Measurements from ENCODE around the gene IL17RC.
"Not testable (repeated sequence)": the region's sequence is repeated elsewhere in the genome, so short reads cannot be mapped to it uniquely, and the experiment has no call there.

Gene IL17RC

DNA sequence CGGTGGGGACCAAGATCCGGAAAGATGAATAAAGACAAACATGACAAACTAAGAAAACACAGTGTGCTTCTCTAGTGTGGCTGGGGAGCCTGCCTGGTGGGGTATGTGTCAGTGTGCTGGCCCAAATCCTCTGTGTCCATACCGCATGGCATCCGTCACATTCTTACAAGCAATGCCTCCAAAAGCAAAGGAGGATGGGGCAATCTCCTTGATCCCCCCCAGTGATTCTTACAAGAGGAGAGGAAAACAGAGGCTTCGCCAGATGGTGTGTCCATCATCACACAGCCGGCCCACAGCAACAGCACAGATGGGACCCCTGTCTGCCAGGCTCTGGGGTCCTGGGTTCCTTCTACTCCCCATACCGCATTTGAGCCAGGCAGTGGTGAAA is 558 bp upstream of the IL17RC start:
- DNase-seq, result no peak

- no peak for DNase-seq
Measured at GRCh38 chr3:9917820-9918219, 922 bp downstream of the IL17RC start.

DNA sequence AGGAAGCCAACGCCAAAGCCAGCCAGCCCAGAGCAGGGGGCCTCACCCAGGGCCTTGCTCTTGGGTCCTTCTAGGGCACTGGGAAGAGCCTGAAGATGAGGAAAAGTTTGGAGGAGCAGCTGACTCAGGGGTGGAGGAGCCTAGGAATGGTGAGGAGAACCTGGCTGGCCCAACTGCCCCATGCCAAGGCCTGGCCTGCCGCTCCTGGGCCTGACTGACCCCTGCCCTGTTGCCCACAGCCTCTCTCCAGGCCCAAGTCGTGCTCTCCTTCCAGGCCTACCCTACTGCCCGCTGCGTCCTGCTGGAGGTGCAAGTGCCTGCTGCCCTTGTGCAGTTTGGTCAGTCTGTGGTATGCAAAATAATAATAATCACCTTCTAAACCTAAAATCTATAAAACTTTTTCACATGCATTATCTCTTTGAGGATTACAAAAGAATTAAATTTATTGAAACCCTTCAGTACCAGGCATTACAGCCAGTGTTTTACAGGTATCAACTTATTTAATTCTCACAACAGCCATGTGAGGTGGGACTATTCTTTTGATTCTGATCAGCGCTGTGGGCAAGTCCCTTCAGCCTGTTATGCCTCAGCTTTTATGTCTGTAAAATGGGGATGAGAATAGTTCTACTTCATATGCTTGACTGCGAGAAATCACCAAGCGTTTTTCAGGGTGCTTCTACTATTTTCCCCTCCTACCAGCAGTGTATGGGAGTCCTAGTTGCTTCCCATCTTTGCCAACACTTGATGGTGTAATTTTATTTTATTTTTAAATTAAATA is 1.6 kb downstream of the IL17RC start:
- DNase-seq, result no peak

GRCh38 chr3:9928158-9928557 is 11.3 kb downstream of the IL17RC start:
- DNase-seq, result no peak

GRCh38 chr3:9930804-9931418 is 14.0 kb downstream of the IL17RC start:
- DNase-seq, result no peak

DNA sequence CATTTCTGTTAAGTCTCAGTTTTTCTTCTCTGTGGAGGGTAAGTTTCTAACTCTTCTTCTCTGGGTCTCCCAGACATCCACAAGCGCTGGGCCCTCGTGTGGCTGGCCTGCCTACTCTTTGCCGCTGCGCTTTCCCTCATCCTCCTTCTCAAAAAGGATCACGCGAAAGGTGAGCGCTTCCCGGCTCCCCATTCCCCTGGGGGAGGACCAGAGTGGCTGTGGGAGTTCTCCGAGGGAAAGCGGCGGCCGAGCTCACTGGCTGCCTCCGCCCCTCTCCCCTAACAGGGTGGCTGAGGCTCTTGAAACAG is 15.6 kb downstream of the IL17RC start:
- no peak for DNase-seq

- DNase-seq, result peak; percentile 26
Measured at GRCh38 chr3:9932843-9933560, 16.1 kb downstream of the IL17RC start.

GRCh38 chr3:9933561-9934234 is 16.8 kb downstream of the IL17RC start, which contains the start of gene CRELD1:
Gene CRELD1 (plus strand): TSS chr3:9933834. CDS start chr3:9934439, 605 bp downstream.
- peak; percentile 74 for DNase-seq

DNA sequence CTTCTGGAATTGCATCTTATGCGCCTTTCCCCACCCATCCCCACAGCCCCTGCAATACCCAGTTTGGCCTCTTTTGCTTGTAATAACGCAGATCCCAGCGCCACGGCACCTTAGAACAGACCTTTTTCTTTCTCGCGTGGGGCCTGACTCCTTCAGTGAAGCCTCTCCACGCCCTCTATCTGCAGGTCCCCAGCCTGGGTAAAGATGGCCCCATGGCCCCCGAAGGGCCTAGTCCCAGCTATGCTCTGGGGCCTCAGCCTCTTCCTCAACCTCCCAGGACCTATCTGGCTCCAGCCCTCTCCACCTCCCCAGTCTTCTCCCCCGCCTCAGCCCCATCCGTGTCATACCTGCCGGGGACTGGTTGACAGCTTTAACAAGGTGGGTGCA is 17.3 kb downstream of the IL17RC start:
- DNase-seq, result no peak

GRCh38 chr3:9934993-9935392 is 18.1 kb downstream of the IL17RC start:
- no peak for DNase-seq

DNA sequence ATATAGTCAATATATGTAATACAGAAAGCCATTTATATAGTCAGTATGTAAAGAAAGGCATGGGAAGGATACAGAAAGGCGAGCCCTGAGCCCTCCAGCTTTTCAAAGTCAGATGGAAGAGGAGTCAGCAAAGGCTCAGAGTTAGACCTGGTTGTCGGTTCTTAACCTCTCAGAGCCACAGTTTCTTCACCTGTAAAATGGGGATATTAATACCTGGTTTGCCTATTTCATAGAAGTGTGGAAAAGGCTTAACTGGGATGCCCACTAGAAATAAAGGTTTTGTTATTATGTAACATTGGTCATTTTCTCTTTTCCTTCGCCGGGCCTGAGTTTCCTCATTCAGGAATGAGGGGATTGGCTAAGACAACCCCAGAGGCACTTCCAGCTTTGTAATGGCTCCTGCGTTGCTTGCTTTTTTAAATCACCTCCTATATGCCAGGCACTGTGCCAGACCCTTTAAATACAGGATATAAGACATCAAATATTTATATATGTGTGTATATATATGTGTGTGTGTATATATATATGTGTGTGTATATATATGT is 19.1 kb downstream of the IL17RC start:
- DNase-seq, result no peak

DNA sequence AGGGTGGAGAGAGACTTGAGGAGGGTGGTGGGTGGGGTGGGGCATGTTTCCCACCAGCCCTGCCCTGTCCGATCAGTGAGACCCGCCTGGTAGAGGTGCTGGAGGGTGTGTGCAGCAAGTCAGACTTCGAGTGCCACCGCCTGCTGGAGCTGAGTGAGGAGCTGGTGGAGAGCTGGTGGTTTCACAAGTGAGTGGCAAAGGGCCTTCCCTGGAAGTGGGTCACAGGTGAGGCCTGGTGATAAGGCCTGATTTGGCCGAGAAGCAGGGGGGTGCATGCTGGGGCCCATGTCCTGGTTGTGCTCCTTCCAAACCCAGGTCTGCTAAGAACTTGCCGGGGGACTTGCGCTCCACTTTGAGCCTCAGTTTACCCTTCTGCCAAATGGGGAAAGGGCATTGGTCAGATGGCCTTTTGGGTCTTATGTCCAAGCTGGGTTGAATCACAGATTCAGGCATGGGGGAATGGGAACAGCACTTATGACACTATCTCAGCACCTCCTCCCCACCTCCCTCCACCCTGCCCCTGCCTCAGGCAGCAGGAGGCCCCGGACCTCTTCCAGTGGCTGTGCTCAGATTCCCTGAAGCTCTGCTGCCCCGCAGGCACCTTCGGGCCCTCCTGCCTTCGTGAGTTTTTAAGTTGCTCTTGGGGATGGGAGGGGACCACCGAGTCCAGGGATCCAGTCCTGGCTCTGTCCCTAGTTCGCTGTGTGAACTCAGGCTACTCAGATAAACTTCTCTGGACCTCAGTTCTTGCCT is 20.8 kb downstream of the IL17RC start:
- no peak for DNase-seq

DNA sequence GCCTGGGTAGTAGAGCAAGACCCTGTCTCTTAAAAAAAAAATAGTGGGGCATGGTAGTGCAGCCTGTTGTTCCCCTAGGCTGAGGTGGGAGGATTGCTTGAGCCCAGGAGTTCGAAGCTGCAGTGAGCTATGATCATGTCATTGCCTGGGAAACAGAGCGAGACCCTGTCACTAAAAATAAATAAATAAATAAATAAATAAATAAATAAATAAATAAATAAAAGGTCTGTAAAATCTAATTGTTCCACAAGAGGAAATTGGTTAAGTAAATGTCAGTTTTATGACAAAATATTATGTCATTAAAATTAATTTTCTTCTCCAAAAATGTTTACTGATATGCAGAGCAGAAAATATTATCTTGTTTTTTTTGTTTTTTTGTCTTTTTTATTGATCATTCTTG is 22.1 kb downstream of the IL17RC start:
- DNase-seq, result no peak

DNA sequence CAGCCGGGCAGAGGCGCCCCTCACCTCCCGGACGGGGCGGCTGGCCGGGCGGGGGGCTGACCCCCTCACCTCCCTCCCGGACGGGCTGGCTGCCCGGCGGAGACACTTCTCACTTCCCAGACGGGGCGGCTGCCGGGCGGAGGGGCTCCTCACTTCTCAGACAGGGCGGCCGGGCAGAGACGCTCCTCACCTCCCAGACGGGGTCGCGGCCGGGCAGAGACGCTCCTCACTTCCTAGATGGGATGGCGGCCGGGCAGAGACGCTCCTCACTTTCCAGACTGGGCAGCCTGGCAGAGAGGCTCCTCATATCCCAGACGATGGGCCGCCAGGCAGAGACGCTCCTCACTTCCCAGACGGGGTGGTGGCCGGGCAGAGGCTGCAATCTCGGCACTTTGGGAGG is 23.0 kb downstream of the IL17RC start:
- not testable (repeated sequence) for DNase-seq

DNA sequence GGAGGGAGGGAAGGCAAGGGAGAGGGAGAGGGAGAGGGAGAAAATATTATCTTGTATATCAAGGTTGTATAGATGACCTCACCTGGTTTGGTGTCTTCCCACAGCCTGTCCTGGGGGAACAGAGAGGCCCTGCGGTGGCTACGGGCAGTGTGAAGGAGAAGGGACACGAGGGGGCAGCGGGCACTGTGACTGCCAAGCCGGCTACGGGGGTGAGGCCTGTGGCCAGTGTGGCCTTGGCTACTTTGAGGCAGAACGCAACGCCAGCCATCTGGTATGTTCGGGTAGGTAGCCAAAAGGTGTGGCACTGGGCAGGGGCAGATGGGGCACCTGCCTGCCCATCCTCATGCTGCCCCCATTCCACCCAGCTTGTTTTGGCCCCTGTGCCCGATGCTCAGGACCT is 23.8 kb downstream of the IL17RC start:
- no peak for DNase-seq

DNA sequence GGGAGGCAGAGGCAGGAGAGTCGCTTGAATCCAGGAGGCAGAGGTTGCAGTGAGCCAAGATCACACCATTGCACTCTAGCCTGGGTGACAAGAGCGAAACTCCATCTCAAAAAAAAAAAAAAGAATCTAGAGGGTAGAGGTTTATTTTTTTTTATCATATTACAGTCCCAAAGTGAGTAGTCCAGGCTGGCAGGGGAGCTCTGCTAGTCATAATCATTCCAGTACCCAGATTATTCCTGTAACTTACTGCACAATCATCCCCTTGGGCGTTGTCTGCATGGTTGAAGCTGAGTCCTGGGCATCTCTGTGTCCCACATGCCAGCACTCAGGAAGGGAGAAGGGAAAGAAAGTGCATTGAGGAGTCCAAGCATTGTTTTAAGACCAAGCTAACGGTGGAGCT is 25.3 kb downstream of the IL17RC start:
- DNase-seq, result no peak

- no peak for DNase-seq
Measured at GRCh38 chr3:9942934-9943690, 26.2 kb downstream of the IL17RC start.

DNA sequence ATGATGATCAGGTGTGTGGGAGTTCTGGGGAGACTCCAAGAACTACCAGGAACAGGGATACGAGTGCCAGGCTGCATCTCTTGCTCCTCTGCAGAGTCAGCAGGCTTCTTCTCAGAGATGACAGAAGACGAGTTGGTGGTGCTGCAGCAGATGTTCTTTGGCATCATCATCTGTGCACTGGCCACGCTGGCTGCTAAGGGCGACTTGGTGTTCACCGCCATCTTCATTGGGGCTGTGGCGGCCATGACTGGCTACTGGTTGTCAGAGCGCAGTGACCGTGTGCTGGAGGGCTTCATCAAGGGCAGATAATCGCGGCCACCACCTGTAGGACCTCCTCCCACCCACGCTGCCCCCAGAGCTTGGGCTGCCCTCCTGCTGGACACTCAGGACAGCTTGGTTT is 27.4 kb downstream of the IL17RC start:
- DNase-seq, result no peak

DNA sequence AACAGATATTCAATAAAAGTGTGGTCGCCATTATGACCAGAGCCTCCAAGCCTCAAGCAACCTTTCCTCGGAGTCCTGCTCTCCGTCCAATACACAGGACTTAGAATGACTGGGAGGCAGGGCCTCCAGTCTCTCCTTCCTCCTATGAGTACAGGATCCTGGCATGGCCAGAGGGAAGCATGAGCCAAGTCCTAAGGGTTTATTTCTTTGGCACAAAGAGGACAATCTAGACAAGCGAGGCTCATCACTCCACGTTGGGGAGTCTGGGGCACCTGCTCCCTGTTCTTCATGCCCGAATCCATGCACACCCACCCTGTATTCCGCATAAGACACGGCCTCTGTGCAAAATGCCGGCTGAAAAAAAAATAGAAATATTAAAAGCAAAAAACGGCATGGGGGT is 28.5 kb downstream of the IL17RC start:
- no peak for DNase-seq

DNA sequence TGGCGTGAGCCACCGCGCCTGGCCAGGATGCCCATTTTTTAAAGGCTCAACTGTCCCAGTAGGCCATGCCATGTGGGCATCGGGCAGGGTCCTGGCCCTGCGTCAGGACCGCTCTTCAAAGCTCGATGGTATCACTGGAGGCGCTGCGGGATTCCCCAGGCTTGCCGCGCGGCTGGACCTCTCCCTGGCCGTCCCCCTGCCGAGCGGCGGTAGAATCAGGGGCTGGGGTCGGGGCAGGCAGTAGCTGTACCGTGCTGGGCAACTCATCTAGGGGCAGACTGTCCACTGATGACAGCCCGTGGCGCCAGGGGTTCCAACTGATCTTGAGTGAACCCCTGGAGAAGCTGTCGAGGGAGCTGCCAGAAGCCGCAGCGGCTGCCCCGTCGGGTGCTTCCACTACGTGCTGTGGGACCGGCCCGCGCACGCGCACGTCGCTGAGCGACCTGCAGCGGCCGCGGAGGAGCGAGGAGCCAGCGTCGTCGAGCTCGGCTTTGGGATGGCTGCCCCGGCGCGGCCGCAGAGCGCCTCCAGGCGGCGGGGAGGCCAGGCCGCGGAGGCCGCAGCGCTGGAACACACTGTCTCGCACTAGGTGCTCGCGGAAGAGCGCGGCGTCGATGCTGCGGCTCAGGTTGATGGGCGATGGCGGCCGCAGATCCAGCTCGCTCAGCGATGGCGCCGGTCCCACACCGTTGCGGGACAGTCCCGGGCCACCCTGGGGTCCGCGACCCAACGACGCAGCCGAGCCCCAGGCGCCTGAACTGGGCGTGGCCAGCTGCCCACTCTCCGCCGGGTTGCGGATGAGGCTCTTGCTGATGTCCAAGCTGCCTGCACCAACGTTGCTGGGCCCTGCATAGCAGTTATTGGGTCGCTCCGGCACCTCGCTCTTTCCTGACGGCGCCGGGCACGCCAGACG is 29.5 kb downstream of the IL17RC start:
- DNase-seq, result peak; percentile 79

Measured in NCI-H1105 (cell line).